Keratinocyte (primary cell): ENCODE results near the gene PTDSS2.

Source experiments
- CTCF ChIP-seq, 3 experiments: IDR thresholded peaks in 1 of 3; conservative IDR thresholded peaks in 1 of 3; optimal IDR thresholded peaks in 1 of 3; 2 replicates in 2 of 3; 3 replicates in 1 of 3; pipeline versions ENCODE3 to v1.5.1; 2011; ENCODE audit warnings: low read length in 3 of 3, mild to moderate bottlenecking in 3 of 3, moderate library complexity in 2 of 3, control low read depth in 1 of 3, inconsistent platforms in 1 of 3; ENCODE audit not compliant: insufficient read depth in 2 of 3; ENCODE audit errors: extremely low read depth in 1 of 3
- EZH2 ChIP-seq: IDR thresholded peaks from one replicate; pipeline ENCODE4 v1.6.1; 2012; ENCODE audit warnings: inconsistent platforms, mild to moderate bottlenecking, low read length, moderate library complexity

- no peak for TF ChIP-seq EZH2
- TF ChIP-seq CTCF (optimal IDR thresholded peaks at IDR 0.05 in 1 of 3, IDR thresholded peaks at IDR 0.05 in 1 of 3, conservative IDR thresholded peaks at IDR 0.05 in 1 of 3; ENCODE audit: extremely low read depth in 1 of 3, insufficient read depth in 2 of 3, low read length in 3 of 3) = no peak
These were observed 78.2 kb downstream of the PTDSS2 start for GRCh38 chr11:528166-528814.
